HCT116 (cell line): ENCODE data around the gene SEC14L6. TPM values are rescaled to one million over a fixed set of nuclear protein-coding genes. Genes with fewer than 3 reads are reported as not detected.

Source experiments
- ATAC-seq: fragments of 200-7000 bp; cut with Tn5 transposase; 2 replicates; pipeline ENCODE4 v1.9.1; 2020; ENCODE audit warnings: mild to moderate bottlenecking, moderate library complexity
- BruUV-seq: library from RNA; stranded (reverse); fragments of 400-500 nt; replicated peaks from 2 replicates; lab custom pipeline; 2021; lab: Mats Ljungman, UMichigan
- CTCF ChIA-PET: fragments of 300-600 bp; sonication (Branson Sonifier 250); formaldehyde crosslinking; loops from one replicate; lab custom pipeline; 2021; ENCODE audit warnings: antibody characterized with exemption; lab: Charles Lee
- POLR2A ChIA-PET: fragments of 300-600, 350-600 bp; sonication (Branson Sonifier 250); formaldehyde crosslinking; loops from one replicate; lab custom pipeline; 2021; ENCODE audit warnings: antibody characterized with exemption; lab: Charles Lee
- RAD21 ChIA-PET, 2 experiments: fragments of 300-600 bp; sonication (Branson Sonifier 250); formaldehyde crosslinking; loops; one replicate each; lab custom pipeline; 2023; ENCODE audit warnings: low total read pairs in 2 of 2; ENCODE audit not compliant: uncharacterized antibody in 2 of 2, unreplicated experiment in 2 of 2, low non-redundant PET in 1 of 2; lab: Charles Lee
- DNase-seq: peaks from one replicate; pipeline ENCODE4 v3.0.0-alpha.2; 2010; ENCODE audit warnings: low read depth, low spot score
- H2AFZ ChIP-seq: fragments of 200-600 bp; shearing (Covaris generic), sonication (generic); 2 replicates; pipeline ENCODE4 v1.6.1; 2017; ENCODE audit warnings: low read depth, mixed run types, mixed read lengths, antibody characterized with exemption, low read length; ENCODE audit not compliant: poor library complexity, severe bottlenecking
- H3K27ac ChIP-seq: 2 replicates; pipeline ENCODE4 v1.5.1; 2012; ENCODE audit warnings: low read depth, low read length
- H3K27me3 ChIP-seq: fragments of 200-600 bp; sonication (generic); 2 replicates; pipeline ENCODE4 v1.6.1; 2016; ENCODE audit warnings: mixed run types, low read length, mixed read lengths; ENCODE audit not compliant: insufficient read depth
- H3K36me3 ChIP-seq, 2 experiments: fragments of 200-500 bp in 1 of 2; fragments of 200-600 bp in 1 of 2; sonication (Bioruptor generic) in 1 of 2; sonication (generic) in 1 of 2; 2 replicates each; pipeline versions ENCODE4 v1.5.1 to v1.6.1; 2014 to 2016; ENCODE audit warnings: low read length in 2 of 2, inconsistent platforms in 1 of 2, mixed read lengths in 1 of 2, mixed run types in 1 of 2; ENCODE audit not compliant: insufficient read depth in 2 of 2, control insufficient read depth in 1 of 2
- H3K4me1 ChIP-seq, 2 experiments: fragments of 200-600 bp in 1 of 2; sonication (generic) in 1 of 2; 2 replicates each; pipeline versions ENCODE4 v1.5.1 to v1.6.1; 2012 to 2017; ENCODE audit warnings: low read length in 2 of 2, inconsistent platforms in 1 of 2, mild to moderate bottlenecking in 1 of 2, mixed read lengths in 1 of 2, mixed run types in 1 of 2, moderate library complexity in 1 of 2; ENCODE audit not compliant: insufficient read depth in 2 of 2, control insufficient read depth in 1 of 2
- H3K4me2 ChIP-seq: fragments of 200-600 bp; sonication (generic); 2 replicates; pipeline ENCODE4 v1.6.1; 2017; ENCODE audit warnings: mixed run types, low read length, mixed read lengths
- H3K4me3 ChIP-seq, 2 experiments: fragments of 200-600 bp in 1 of 2; sonication (generic) in 1 of 2; replicated peaks in 1 of 2; 2 replicates each; pipeline ENCODE4 v1.5.1; 2011 to 2016; ENCODE audit warnings: low read length in 2 of 2, control low read depth in 1 of 2, low read depth in 1 of 2, mild to moderate bottlenecking in 1 of 2, mixed read lengths in 1 of 2, mixed run types in 1 of 2
- H3K79me2 ChIP-seq: fragments of 200-600 bp; sonication (generic); 2 replicates; pipeline ENCODE4 v1.6.1; 2017; ENCODE audit warnings: mild to moderate bottlenecking, mixed run types, low read length, moderate library complexity, mixed read lengths; ENCODE audit not compliant: insufficient read depth
- H3K9ac ChIP-seq: fragments of 200-600 bp; sonication (generic); 2 replicates; pipeline ENCODE4 v1.6.1; 2016; ENCODE audit warnings: low read length, mixed read lengths
- H3K9me2 ChIP-seq: fragments of 200-600 bp; sonication (generic), shearing (Covaris generic); 2 replicates; pipeline ENCODE4 v1.6.1; 2017; ENCODE audit warnings: mixed run types, mild to moderate bottlenecking, moderate library complexity; ENCODE audit not compliant: insufficient read depth
- H3K9me3 ChIP-seq, 2 experiments: fragments of 200-500 bp in 1 of 2; fragments of 200-600 bp in 1 of 2; sonication (Bioruptor generic) in 1 of 2; sonication (generic) in 1 of 2; 2 replicates each; pipeline ENCODE4 v1.6.1; 2014 to 2017; ENCODE audit warnings: low read length in 2 of 2, mixed read lengths in 2 of 2, inconsistent platforms in 1 of 2, low read depth in 1 of 2, mild to moderate bottlenecking in 1 of 2, mixed run types in 1 of 2, moderate library complexity in 1 of 2; ENCODE audit not compliant: control insufficient read depth in 1 of 2, insufficient read depth in 1 of 2
- H4K20me1 ChIP-seq: fragments of 200-600 bp; sonication (generic), shearing (Covaris generic); 2 replicates; pipeline ENCODE4 v1.6.1; 2017; ENCODE audit warnings: mixed run types, mild to moderate bottlenecking, moderate library complexity; ENCODE audit not compliant: insufficient read depth
- CEBPB ChIP-seq: IDR thresholded peaks from 2 replicates; pipeline ENCODE4 v1.6.1; 2012; ENCODE audit warnings: low read depth
- EGR1 ChIP-seq: IDR thresholded peaks from 2 replicates; pipeline ENCODE4 v1.6.1; 2012; ENCODE audit warnings: low read depth
- ELF1 ChIP-seq: IDR thresholded peaks from 2 replicates; pipeline ENCODE4 v1.6.1; 2012; ENCODE audit warnings: low read depth, borderline replicate concordance
- EZH2phosphoT487 ChIP-seq: fragments of 200-600 bp; IDR thresholded peaks from 2 replicates; pipeline ENCODE4 v1.6.1; 2018; ENCODE audit warnings: antibody characterized with exemption, borderline replicate concordance
- JUND ChIP-seq: IDR thresholded peaks from 2 replicates; pipeline ENCODE4 v1.6.1; 2012
- SP1 ChIP-seq: IDR thresholded peaks from 2 replicates; pipeline ENCODE4 v1.6.1; 2012; ENCODE audit warnings: low read depth
- SRF ChIP-seq: IDR thresholded peaks from 2 replicates; pipeline ENCODE4 v1.6.1; 2012; ENCODE audit warnings: low read depth
- TCF7L2 ChIP-seq: IDR thresholded peaks from 2 replicates; pipeline ENCODE4 v1.7.0; 2011; ENCODE audit warnings: borderline replicate concordance, inconsistent platforms; ENCODE audit not compliant: insufficient read depth, insufficient read length; ENCODE audit errors: extremely low read depth
- ZFX ChIP-seq: fragments of 450-650 bp; IDR thresholded peaks from 2 replicates; pipeline ENCODE4 v1.6.1; 2017
- ZNF274 ChIP-seq: fragments of 200-500 bp; sonication (Bioruptor generic); IDR thresholded peaks from 2 replicates; pipeline ENCODE4 v1.6.1; 2014; ENCODE audit warnings: mild to moderate bottlenecking, low read depth, low read length, inconsistent platforms
- intact Hi-C: fragments of 100-400 bp; cut with micrococcal nuclease; formaldehyde crosslinking; loops from 2 replicates; pipeline ENCODE4 v1.10.0; 2022
- total RNA-seq: library from RNA; stranded (reverse); gene quantifications from one replicate; pipeline ENCODE4 v1.2.1, GENCODE V29; 2021; ENCODE audit not compliant: unreplicated experiment
- TF ChIP-seq, protein P1 (sequence below): IDR thresholded peaks from 2 replicates; pipeline ENCODE4 v1.6.1; 2012
- TF ChIP-seq, protein P2 (sequence below), 3 experiments: fragments of 200-600 bp in 1 of 3; sonication (generic) in 1 of 3; IDR thresholded peaks in 2 of 3; conservative IDR thresholded peaks in 1 of 3; 2 replicates each; pipeline ENCODE4 v1.5.1; 2012 to 2017; ENCODE audit warnings: low read depth in 2 of 3, low read length in 2 of 3, antibody characterized with exemption in 1 of 3, borderline replicate concordance in 1 of 3, control low read depth in 1 of 3, mild to moderate bottlenecking in 1 of 3, mixed read lengths in 1 of 3, mixed run types in 1 of 3, moderate library complexity in 1 of 3; ENCODE audit not compliant: insufficient read depth in 1 of 3
- TF ChIP-seq, protein P3 (sequence below): IDR thresholded peaks from 2 replicates; pipeline ENCODE4 v1.6.1; 2011; ENCODE audit warnings: mild to moderate bottlenecking, low read length, moderate library complexity; ENCODE audit not compliant: insufficient replicate concordance; ENCODE audit errors: extremely low read depth

SEC14L6 gene
- total RNA-seq, 1 experiment from 2014 or later = not detected

DNA sequence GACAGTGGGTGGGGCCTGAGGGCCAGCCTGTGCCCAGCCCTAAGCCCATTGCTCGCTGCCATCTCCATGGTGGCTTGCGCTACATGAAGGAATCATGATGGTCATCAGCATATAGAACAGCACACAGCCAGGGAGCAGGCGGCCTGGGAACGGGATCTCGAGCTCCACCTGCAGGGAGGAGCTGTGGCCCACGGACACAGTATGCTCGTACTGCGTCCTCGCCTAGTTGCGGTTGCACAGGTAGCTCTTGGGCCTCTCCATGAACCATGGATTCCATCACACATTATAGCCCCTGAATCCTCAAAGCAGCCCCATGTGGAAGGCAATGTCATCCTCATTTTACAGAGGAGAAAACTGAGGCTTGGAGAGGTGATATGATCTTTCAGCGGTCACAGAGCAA is 56.1 kb downstream of the SEC14L6 start:
- H3K9me2 ChIP-seq = no peaks in the 10 kb centered on the region
- peaks cover 0 to 3% of the 10 kb centered on the region in 2 experiments; a peak in 2 of 4 replicates for H3K4me1 ChIP-seq
- no TSS peak for BruUV-seq
- H2AFZ ChIP-seq = no peak overlapping the region
- no peaks in the 10 kb centered on the region for H4K20me1 ChIP-seq
- ChIA-PET RAD21 (no interaction called here), CTCF (no interaction called here), POLR2A (no interaction called here)
- no peak overlapping the region for H3K4me2 ChIP-seq
- H3K27ac ChIP-seq = no peak overlapping the region
- no peaks in the 10 kb centered on the region for H3K27me3 ChIP-seq
- H3K79me2 ChIP-seq = no peaks in the 10 kb centered on the region
- no peak overlapping the region for H3K4me3 ChIP-seq
- ATAC-seq (no peak), DNase-seq (no peak)
- TF ChIP-seq SP1 = no peak
- TF ChIP-seq, protein P1, sequence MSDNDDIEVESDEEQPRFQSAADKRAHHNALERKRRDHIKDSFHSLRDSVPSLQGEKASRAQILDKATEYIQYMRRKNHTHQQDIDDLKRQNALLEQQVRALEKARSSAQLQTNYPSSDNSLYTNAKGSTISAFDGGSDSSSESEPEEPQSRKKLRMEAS = no peak
- intact Hi-C loops = no loop called here
- no peak overlapping the region for H3K9ac ChIP-seq
- H3K36me3 ChIP-seq = no peaks in the 10 kb centered on the region
- no peaks in the 10 kb centered on the region for H3K9me3 ChIP-seq

DNA sequence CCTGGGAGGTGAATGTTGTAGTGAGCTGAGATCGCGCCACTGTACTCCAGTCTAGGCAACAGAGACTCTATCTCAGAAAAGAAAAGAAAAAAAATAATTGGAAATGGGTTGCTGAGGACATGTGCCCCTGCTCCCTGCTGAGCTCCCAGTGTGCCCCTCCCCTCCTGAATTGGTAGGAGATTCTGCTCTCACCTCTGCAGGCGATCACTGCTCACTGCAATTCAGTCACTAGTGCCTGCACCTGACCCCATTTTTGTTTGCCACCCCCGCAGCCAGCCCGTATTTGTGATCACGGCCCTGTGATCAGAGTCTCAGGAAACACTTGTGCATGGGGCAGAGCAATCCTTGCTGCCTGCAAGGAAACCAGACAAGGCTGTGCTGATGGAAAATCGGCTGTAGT is 58.4 kb downstream of the SEC14L6 start:
- no peak overlapping the region for H3K27ac ChIP-seq
- RAD21 ChIA-PET = no interaction called here
- no peak overlapping the region for H3K4me2 ChIP-seq
- no peak overlapping the region for H3K9ac ChIP-seq
- H3K79me2 ChIP-seq = no peaks in the 10 kb centered on the region
- BruUV-seq = no TSS peak
- no peak overlapping the region for H3K4me3 ChIP-seq
- POLR2A ChIA-PET = no interaction called here
- no peak overlapping the region for H2AFZ ChIP-seq
- H3K9me3 ChIP-seq = no peaks in the 10 kb centered on the region
- DNase-seq = no peak
- no peaks in the 10 kb centered on the region for H3K9me2 ChIP-seq
- H4K20me1 ChIP-seq = no peaks in the 10 kb centered on the region
- no peaks in the 10 kb centered on the region for H3K27me3 ChIP-seq
- no peaks in the 10 kb centered on the region for H3K36me3 ChIP-seq
- H3K4me1 ChIP-seq = peaks cover 0 to 7% of the 10 kb centered on the region in 2 experiments; a peak in 2 of 4 replicates
- intact Hi-C loops = no loop called here
- no peak for ATAC-seq
- CTCF ChIA-PET = no interaction called here
- TF ChIP-seq ELF1 (no peak), ZNF274 (no peak), ZFX (no peak), JUND (no peak), EZH2phosphoT487 (no peak), TCF7L2 (no peak), SP1 (no peak), EGR1 (no peak), CEBPB (no peak), SRF (no peak)
- TF ChIP-seq, protein P2, sequence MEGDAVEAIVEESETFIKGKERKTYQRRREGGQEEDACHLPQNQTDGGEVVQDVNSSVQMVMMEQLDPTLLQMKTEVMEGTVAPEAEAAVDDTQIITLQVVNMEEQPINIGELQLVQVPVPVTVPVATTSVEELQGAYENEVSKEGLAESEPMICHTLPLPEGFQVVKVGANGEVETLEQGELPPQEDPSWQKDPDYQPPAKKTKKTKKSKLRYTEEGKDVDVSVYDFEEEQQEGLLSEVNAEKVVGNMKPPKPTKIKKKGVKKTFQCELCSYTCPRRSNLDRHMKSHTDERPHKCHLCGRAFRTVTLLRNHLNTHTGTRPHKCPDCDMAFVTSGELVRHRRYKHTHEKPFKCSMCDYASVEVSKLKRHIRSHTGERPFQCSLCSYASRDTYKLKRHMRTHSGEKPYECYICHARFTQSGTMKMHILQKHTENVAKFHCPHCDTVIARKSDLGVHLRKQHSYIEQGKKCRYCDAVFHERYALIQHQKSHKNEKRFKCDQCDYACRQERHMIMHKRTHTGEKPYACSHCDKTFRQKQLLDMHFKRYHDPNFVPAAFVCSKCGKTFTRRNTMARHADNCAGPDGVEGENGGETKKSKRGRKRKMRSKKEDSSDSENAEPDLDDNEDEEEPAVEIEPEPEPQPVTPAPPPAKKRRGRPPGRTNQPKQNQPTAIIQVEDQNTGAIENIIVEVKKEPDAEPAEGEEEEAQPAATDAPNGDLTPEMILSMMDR (IDR thresholded peaks at IDR 0.05 in 2 of 3, conservative IDR thresholded peaks at IDR 0.05 in 1 of 3; ENCODE audit: borderline replicate concordance in 1 of 3, insufficient read depth in 1 of 3, low read depth in 2 of 3, low read length in 2 of 3) = no peak
- TF ChIP-seq, protein P1 = no peak
- TF ChIP-seq, protein P3, sequence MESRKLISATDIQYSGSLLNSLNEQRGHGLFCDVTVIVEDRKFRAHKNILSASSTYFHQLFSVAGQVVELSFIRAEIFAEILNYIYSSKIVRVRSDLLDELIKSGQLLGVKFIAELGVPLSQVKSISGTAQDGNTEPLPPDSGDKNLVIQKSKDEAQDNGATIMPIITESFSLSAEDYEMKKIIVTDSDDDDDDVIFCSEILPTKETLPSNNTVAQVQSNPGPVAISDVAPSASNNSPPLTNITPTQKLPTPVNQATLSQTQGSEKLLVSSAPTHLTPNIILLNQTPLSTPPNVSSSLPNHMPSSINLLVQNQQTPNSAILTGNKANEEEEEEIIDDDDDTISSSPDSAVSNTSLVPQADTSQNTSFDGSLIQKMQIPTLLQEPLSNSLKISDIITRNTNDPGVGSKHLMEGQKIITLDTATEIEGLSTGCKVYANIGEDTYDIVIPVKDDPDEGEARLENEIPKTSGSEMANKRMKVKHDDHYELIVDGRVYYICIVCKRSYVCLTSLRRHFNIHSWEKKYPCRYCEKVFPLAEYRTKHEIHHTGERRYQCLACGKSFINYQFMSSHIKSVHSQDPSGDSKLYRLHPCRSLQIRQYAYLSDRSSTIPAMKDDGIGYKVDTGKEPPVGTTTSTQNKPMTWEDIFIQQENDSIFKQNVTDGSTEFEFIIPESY = no peak
